ENCODE data around the gene MREG. TPM values are rescaled to one million over a fixed set of nuclear protein-coding genes. Genes with fewer than 3 reads are reported as not detected.

Gene MREG
- total RNA-seq, 5 donors from 2014 or later (not counting 1 experiment from before 2014, with no cell fraction given): 4.6 to 7.5 (median 6.3) TPM

GRCh38 chr2:215910180-215910579, 103.2 kb downstream of the MREG start:
- Histone ChIP-seq H3K27ac (ENCODE audit: low read length) (no peak overlapping the region), H3K27me3 (replicated peaks in 1 of 2; ENCODE audit: control insufficient read depth in 2 of 2, extremely low read depth in 1 of 2, insufficient read depth in 2 of 2, low read length in 1 of 2) (no peaks in the 10 kb centered on the region), H3K9me3 (no peaks in the 10 kb centered on the region), H3K36me3 (ENCODE audit: control insufficient read depth in 2 of 2, extremely low read depth in 1 of 2, insufficient read depth in 1 of 2, low read length in 1 of 2) (no peaks in the 10 kb centered on the region), H3K4me3 (ENCODE audit: control insufficient read depth in 1 of 2, extremely low read depth in 1 of 2, low read length in 1 of 2) (no peak overlapping the region), H3K4me1 (ENCODE audit: control insufficient read depth in 1 of 2, extremely low read depth in 1 of 2, insufficient read depth in 2 of 2, low read length in 2 of 2) (no peaks in the 10 kb centered on the region)
- no peaks in the 10 kb centered on the region for H3K9me3 Mint-ChIP-seq
- no peak overlapping the region for H3K4me3 Mint-ChIP-seq
- peaks cover 17 to 28% of the 10 kb centered on the region in 2 donors for H3K27me3 Mint-ChIP-seq
- no peak for DNase-seq
- no peaks in the 10 kb centered on the region for H3K36me3 Mint-ChIP-seq
- H3K27ac Mint-ChIP-seq: no peak overlapping the region
- no peak for ATAC-seq (replicated peaks in 1 of 4)
- ChIA-PET POLR2A (no interaction called here), CTCF (no interaction called here)
- no peaks in the 10 kb centered on the region for H3K4me1 Mint-ChIP-seq

DNA sequence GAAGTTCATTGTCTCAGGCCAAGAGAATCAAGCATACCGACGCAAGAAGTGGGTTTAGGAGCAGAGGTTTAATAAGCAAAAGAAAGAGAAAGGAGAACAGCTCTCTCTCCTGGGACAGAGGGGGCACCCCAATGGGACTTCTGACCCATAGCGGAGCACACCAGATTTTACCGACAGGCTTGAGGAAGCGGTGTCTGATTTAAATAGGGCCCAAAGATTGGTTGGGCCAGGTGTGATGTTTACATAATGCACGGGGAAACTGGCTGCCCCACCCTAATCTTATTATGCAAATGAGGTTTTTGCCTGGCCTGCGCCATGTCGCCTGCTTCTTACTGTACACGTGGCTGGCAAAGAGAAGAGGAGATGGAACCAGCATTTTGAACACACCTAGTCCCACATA, 106.2 kb downstream of the MREG start:
- Mint-ChIP-seq H3K27me3 (peaks cover 17 to 32% of the 10 kb centered on the region in 2 donors), H3K9me3 (no peaks in the 10 kb centered on the region), H3K27ac (no peak overlapping the region), H3K36me3 (no peaks in the 10 kb centered on the region), H3K4me3 (no peak overlapping the region), H3K4me1 (peaks cover 0 to 1% (median 0%) of the 10 kb centered on the region in 3 donors)
- no peaks in the 10 kb centered on the region for H3K4me1 ChIP-seq (ENCODE audit: control insufficient read depth in 1 of 2, extremely low read depth in 1 of 2, insufficient read depth in 2 of 2, low read length in 2 of 2)
- ChIA-PET POLR2A (no interaction called here), CTCF (no interaction called here)
- H3K4me3 ChIP-seq (ENCODE audit: control insufficient read depth in 1 of 2, extremely low read depth in 1 of 2, low read length in 1 of 2): no peak overlapping the region
- 100% methylated on average over 3 of the region's 9 CpGs for WGBS (ENCODE audit: insufficient coverage)
- H3K36me3 ChIP-seq (ENCODE audit: control insufficient read depth in 2 of 2, extremely low read depth in 1 of 2, insufficient read depth in 1 of 2, low read length in 1 of 2): no peaks in the 10 kb centered on the region
- no peak overlapping the region for H3K27ac ChIP-seq (ENCODE audit: low read length)
- ATAC-seq (replicated peaks in 1 of 4) (no peak), DNase-seq (no peak)
- no peaks in the 10 kb centered on the region for H3K27me3 ChIP-seq (replicated peaks in 1 of 2; ENCODE audit: control insufficient read depth in 2 of 2, extremely low read depth in 1 of 2, insufficient read depth in 2 of 2, low read length in 1 of 2)
- no peaks in the 10 kb centered on the region for H3K9me3 ChIP-seq

- POLR2A ChIA-PET: no interaction called here
- peaks cover 0 to 6% (median 0%) of the 10 kb centered on the region in 3 donors for H3K4me1 Mint-ChIP-seq
- H3K4me3 ChIP-seq (ENCODE audit: control insufficient read depth in 1 of 2, extremely low read depth in 1 of 2, low read length in 1 of 2): no peak overlapping the region
These were observed 106.9 kb downstream of the MREG start for GRCh38 chr2:215906458-215906857.

DNA sequence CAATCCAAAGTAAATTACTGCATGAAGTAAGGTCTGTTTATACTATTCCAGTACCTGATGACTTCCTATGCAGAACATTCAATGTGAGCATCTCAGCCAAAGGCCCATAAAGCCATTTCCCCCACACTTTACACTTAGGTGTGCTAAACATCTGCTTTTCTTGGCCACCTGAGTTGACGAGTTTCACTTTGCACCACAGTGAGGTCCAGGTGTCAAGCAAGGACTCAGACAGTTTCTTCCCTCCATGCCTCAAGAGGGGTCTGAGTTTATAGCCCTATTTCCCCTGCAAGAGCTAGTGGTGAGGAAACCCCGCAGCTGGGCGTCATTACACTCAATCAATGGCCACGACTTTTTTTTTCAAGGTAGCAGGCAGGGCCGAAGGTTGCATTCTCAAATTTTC, 107.7 kb downstream of the MREG start:
- Mint-ChIP-seq H3K27me3 (peaks cover 17 to 31% of the 10 kb centered on the region in 2 donors), H3K36me3 (no peaks in the 10 kb centered on the region), H3K9me3 (no peaks in the 10 kb centered on the region), H3K4me1 (peaks cover 4 to 6% (median 5%) of the 10 kb centered on the region in 3 donors), H3K4me3 (no peak overlapping the region), H3K27ac (no peak overlapping the region)
- Histone ChIP-seq H3K4me3 (ENCODE audit: control insufficient read depth in 1 of 2, extremely low read depth in 1 of 2, low read length in 1 of 2) (no peak overlapping the region), H3K27ac (ENCODE audit: low read length) (no peak overlapping the region), H3K27me3 (replicated peaks in 1 of 2; ENCODE audit: control insufficient read depth in 2 of 2, extremely low read depth in 1 of 2, insufficient read depth in 2 of 2, low read length in 1 of 2) (no peaks in the 10 kb centered on the region), H3K36me3 (ENCODE audit: control insufficient read depth in 2 of 2, extremely low read depth in 1 of 2, insufficient read depth in 1 of 2, low read length in 1 of 2) (no peaks in the 10 kb centered on the region), H3K4me1 (ENCODE audit: control insufficient read depth in 1 of 2, extremely low read depth in 1 of 2, insufficient read depth in 2 of 2, low read length in 2 of 2) (no peaks in the 10 kb centered on the region), H3K9me3 (no peaks in the 10 kb centered on the region)
- CTCF ChIA-PET: interaction anchor here in 1 of 2 donors (1.1 kb wide), 1 partner anchor 9 kb away, joined by 3 read pairs; no protein-coding TSS in a partner anchor
- 73% methylated on average over 3 of the region's 5 CpGs for WGBS (ENCODE audit: insufficient coverage)
- DNase-seq: no peak
- POLR2A ChIA-PET: no interaction called here
- ATAC-seq (replicated peaks in 1 of 4): no peak

More at GRCh38 chr2:215906458-215906857, 106.9 kb downstream of the MREG start:
- Mint-ChIP-seq H3K27ac (no peak overlapping the region), H3K27me3 (peaks cover 18 to 32% of the 10 kb centered on the region in 2 donors), H3K36me3 (no peaks in the 10 kb centered on the region), H3K4me3 (no peak overlapping the region), H3K9me3 (no peaks in the 10 kb centered on the region)
- H3K9me3 ChIP-seq: no peaks in the 10 kb centered on the region
- no peak for ATAC-seq (replicated peaks in 1 of 4)
- H3K36me3 ChIP-seq (ENCODE audit: control insufficient read depth in 2 of 2, extremely low read depth in 1 of 2, insufficient read depth in 1 of 2, low read length in 1 of 2): no peaks in the 10 kb centered on the region
- no peaks in the 10 kb centered on the region for H3K4me1 ChIP-seq (ENCODE audit: control insufficient read depth in 1 of 2, extremely low read depth in 1 of 2, insufficient read depth in 2 of 2, low read length in 2 of 2)
- H3K27me3 ChIP-seq (replicated peaks in 1 of 2; ENCODE audit: control insufficient read depth in 2 of 2, extremely low read depth in 1 of 2, insufficient read depth in 2 of 2, low read length in 1 of 2): no peaks in the 10 kb centered on the region
- DNase-seq: no peak
- CTCF ChIA-PET: no interaction called here
- H3K27ac ChIP-seq (ENCODE audit: low read length): no peak overlapping the region

DNA sequence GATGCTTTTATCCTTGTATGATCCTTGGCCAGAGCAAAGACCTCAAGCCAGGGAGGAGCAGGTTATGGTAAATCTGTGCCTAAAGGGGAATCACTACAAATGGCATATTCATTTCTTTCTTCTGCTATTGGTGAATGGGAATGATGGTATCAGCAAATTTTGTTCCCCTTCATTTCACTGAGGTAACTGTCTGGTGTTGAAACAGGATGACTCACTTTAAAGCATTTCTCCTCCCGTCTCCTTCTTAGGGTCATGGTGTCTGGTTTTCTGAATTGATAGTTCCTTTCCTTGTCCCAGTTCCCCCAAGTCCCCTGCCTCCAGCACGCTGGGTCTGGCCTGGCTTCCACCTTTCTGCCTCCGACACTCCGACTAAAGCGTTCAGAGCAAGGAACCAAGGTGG, 109.2 kb downstream of the MREG start:
- no peak overlapping the region for H3K27ac Mint-ChIP-seq
- Histone ChIP-seq H3K36me3 (ENCODE audit: control insufficient read depth in 2 of 2, extremely low read depth in 1 of 2, insufficient read depth in 1 of 2, low read length in 1 of 2) (no peaks in the 10 kb centered on the region), H3K4me3 (ENCODE audit: control insufficient read depth in 1 of 2, extremely low read depth in 1 of 2, low read length in 1 of 2) (no peak overlapping the region), H3K4me1 (ENCODE audit: control insufficient read depth in 1 of 2, extremely low read depth in 1 of 2, insufficient read depth in 2 of 2, low read length in 2 of 2) (no peaks in the 10 kb centered on the region), H3K27me3 (replicated peaks in 1 of 2; ENCODE audit: control insufficient read depth in 2 of 2, extremely low read depth in 1 of 2, insufficient read depth in 2 of 2, low read length in 1 of 2) (peaks cover 0 to 7% of the 10 kb centered on the region in 2 experiments), H3K27ac (ENCODE audit: low read length) (no peak overlapping the region), H3K9me3 (no peaks in the 10 kb centered on the region)
- H3K36me3 Mint-ChIP-seq: no peaks in the 10 kb centered on the region
- 100% methylated on average over 1 of the region's 5 CpGs for WGBS (ENCODE audit: insufficient coverage)
- H3K4me3 Mint-ChIP-seq: no peak overlapping the region
- POLR2A ChIA-PET: no interaction called here
- ATAC-seq (replicated peaks in 1 of 4): no peak
- H3K9me3 Mint-ChIP-seq: no peaks in the 10 kb centered on the region
- H3K4me1 Mint-ChIP-seq: peaks cover 4 to 6% (median 5%) of the 10 kb centered on the region in 3 donors
- CTCF ChIA-PET: no interaction called here
- DNase-seq: no peak
- H3K27me3 Mint-ChIP-seq: peaks cover 14 to 26% of the 10 kb centered on the region in 2 donors

GRCh38 chr2:215903203-215903602, 110.1 kb downstream of the MREG start:
- Mint-ChIP-seq H3K9me3 (no peaks in the 10 kb centered on the region), H3K4me1 (peaks cover 4 to 6% (median 5%) of the 10 kb centered on the region in 3 donors), H3K36me3 (no peaks in the 10 kb centered on the region), H3K27me3 (peaks cover 18 to 26% of the 10 kb centered on the region in 2 donors), H3K27ac (no peak overlapping the region), H3K4me3 (no peak overlapping the region)
- Histone ChIP-seq H3K27me3 (replicated peaks in 1 of 2; ENCODE audit: control insufficient read depth in 2 of 2, extremely low read depth in 1 of 2, insufficient read depth in 2 of 2, low read length in 1 of 2) (peaks cover 0 to 7% of the 10 kb centered on the region in 2 experiments), H3K27ac (ENCODE audit: low read length) (no peak overlapping the region), H3K4me3 (ENCODE audit: control insufficient read depth in 1 of 2, extremely low read depth in 1 of 2, low read length in 1 of 2) (no peak overlapping the region), H3K9me3 (no peaks in the 10 kb centered on the region), H3K36me3 (ENCODE audit: control insufficient read depth in 2 of 2, extremely low read depth in 1 of 2, insufficient read depth in 1 of 2, low read length in 1 of 2) (no peaks in the 10 kb centered on the region), H3K4me1 (ENCODE audit: control insufficient read depth in 1 of 2, extremely low read depth in 1 of 2, insufficient read depth in 2 of 2, low read length in 2 of 2) (no peaks in the 10 kb centered on the region)
- CTCF ChIA-PET: interaction anchor here (0.5 to 0.6 kb wide), 2 partner anchors 10 to 592 kb away, joined by 3 read pairs; no protein-coding TSS in a partner anchor
- no CpG with 5 or more reads among the region's 1 CpG for WGBS (ENCODE audit: insufficient coverage)
- DNase-seq: no peak
- no peak for ATAC-seq (replicated peaks in 1 of 4)
- POLR2A ChIA-PET: interaction anchor here in 1 of 2 donors (0.6 kb wide), 1 partner anchor 21 kb away, joined by 3 read pairs; no protein-coding TSS in a partner anchor

DNA sequence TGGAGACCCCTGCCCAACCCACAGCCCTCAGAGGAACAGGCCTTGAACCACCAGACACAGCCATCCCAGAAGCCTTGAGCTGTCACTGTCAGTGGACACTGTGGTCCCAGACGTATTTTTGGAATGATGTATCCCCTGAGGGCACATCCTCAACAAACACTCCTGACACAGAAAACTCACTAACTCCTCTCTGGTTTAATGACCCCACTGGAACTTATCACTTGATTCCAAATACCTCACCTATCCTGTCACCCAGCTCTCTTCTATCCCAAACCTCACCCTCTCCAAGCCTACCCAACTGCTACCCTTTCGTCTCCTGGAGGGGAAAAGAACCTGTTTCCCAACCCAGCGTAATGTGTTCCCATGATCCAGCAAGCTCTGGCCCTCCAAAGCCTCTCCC, 111.6 kb downstream of the MREG start:
- Mint-ChIP-seq H3K4me1 (peaks cover 4 to 6% (median 5%) of the 10 kb centered on the region in 3 donors), H3K27me3 (peaks cover 15 to 20% of the 10 kb centered on the region in 2 donors), H3K36me3 (no peaks in the 10 kb centered on the region), H3K27ac (no peak overlapping the region), H3K4me3 (no peak overlapping the region), H3K9me3 (no peaks in the 10 kb centered on the region)
- ATAC-seq (replicated peaks in 1 of 4): no peak
- H3K4me1 ChIP-seq (ENCODE audit: control insufficient read depth in 1 of 2, extremely low read depth in 1 of 2, insufficient read depth in 2 of 2, low read length in 2 of 2): no peaks in the 10 kb centered on the region
- no peaks in the 10 kb centered on the region for H3K36me3 ChIP-seq (ENCODE audit: control insufficient read depth in 2 of 2, extremely low read depth in 1 of 2, insufficient read depth in 1 of 2, low read length in 1 of 2)
- ChIA-PET POLR2A (no interaction called here), CTCF (no interaction called here)
- DNase-seq: no peak
- no peak overlapping the region for H3K27ac ChIP-seq (ENCODE audit: low read length)
- WGBS (ENCODE audit: insufficient coverage): 48% methylated on average over 3 of the region's 3 CpGs
- H3K9me3 ChIP-seq: no peaks in the 10 kb centered on the region
- no peak overlapping the region for H3K4me3 ChIP-seq (ENCODE audit: control insufficient read depth in 1 of 2, extremely low read depth in 1 of 2, low read length in 1 of 2)
- H3K27me3 ChIP-seq (replicated peaks in 1 of 2; ENCODE audit: control insufficient read depth in 2 of 2, extremely low read depth in 1 of 2, insufficient read depth in 2 of 2, low read length in 1 of 2): peaks cover 0 to 10% of the 10 kb centered on the region in 2 experiments

Data from T-cell (primary cell).